ENCODE results near the gene CELF5.

The CELF5 gene

DNA sequence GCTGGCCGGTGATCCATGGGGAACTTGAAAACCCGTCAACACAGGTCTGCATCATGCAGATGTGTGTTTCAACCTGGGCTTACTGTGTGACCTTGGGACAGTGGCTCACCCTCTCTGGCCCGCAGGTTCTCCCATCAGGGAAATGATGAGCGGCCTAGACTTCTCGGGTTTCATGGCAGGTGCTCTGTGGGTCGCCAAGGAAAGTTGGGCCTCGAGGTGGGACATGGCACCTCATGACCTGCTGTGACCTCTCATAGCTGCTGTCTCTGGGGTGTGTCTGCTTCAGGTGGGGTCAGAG lies 91.2 kb downstream of the CELF5 start:
- Histone ChIP-seq H3K4me3 (ENCODE audit: low read depth, low read length, poor library complexity, severe bottlenecking) (no peak overlapping the region), H2AFZ (ENCODE audit: low read length) (no peak overlapping the region), H3K36me3 (ENCODE audit: insufficient read depth, low read length) (no peaks in the 10 kb centered on the region), H3K27ac (ENCODE audit: low read depth, low read length, poor library complexity, severe bottlenecking) (no peak overlapping the region), H3K9ac (ENCODE audit: low read length) (no peak overlapping the region), H3K79me2 (ENCODE audit: insufficient read depth, low read length) (no peaks in the 10 kb centered on the region), H3K9me3 (ENCODE audit: low read length) (no peaks in the 10 kb centered on the region), H3K27me3 (ENCODE audit: insufficient read depth, low read length) (no peaks in the 10 kb centered on the region; the same call in 1 of the 2 replicates), H3K9me2 (ENCODE audit: low read depth, low read length) (no peaks in the 10 kb centered on the region), H3F3A (ENCODE audit: insufficient read depth, low read length) (no peaks in the 10 kb centered on the region), H3K4me1 (ENCODE audit: insufficient read depth, low read length, severe bottlenecking) (no peaks in the 10 kb centered on the region), H4K20me1 (ENCODE audit: insufficient read depth, low read length) (no peaks in the 10 kb centered on the region), H3K4me2 (ENCODE audit: low read length) (no peak overlapping the region)
- TF ChIP-seq, protein P1, sequence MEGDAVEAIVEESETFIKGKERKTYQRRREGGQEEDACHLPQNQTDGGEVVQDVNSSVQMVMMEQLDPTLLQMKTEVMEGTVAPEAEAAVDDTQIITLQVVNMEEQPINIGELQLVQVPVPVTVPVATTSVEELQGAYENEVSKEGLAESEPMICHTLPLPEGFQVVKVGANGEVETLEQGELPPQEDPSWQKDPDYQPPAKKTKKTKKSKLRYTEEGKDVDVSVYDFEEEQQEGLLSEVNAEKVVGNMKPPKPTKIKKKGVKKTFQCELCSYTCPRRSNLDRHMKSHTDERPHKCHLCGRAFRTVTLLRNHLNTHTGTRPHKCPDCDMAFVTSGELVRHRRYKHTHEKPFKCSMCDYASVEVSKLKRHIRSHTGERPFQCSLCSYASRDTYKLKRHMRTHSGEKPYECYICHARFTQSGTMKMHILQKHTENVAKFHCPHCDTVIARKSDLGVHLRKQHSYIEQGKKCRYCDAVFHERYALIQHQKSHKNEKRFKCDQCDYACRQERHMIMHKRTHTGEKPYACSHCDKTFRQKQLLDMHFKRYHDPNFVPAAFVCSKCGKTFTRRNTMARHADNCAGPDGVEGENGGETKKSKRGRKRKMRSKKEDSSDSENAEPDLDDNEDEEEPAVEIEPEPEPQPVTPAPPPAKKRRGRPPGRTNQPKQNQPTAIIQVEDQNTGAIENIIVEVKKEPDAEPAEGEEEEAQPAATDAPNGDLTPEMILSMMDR (IDR thresholded peaks at IDR 0.05; ENCODE audit: low read length) = no peak
- TF ChIP-seq EZH2 (IDR thresholded peaks at IDR 0.05; ENCODE audit: borderline replicate concordance, low read length) = no peak

DNA sequence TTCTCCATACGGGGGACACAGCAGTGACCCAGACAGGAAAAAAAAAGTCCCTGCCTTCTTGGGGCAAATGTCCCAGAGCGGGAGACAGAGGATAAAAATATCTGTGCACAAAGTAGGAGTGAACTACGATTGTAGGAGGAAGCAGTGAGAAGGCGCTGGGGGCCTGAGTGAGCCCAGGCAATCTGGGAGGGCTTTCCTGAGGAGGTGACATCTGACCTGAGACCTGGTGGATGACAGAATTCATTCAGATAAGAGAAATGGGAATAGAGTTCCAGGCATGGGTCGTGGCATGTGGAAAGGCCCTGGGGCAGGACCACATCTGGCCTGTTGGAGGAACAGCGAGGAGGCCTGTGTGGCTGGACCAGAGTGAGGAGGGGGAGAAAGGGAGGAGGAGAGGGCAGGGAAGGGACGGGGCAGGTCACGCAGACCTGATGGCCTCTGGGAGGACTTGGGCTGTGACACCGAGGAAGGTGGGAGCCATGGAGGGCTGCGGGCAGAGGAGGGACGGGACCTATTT lies 91.7 kb downstream of the CELF5 start:
- Histone ChIP-seq H3F3A (ENCODE audit: insufficient read depth, low read length) (no peaks in the 10 kb centered on the region), H3K9ac (ENCODE audit: low read length) (no peak overlapping the region), H4K20me1 (ENCODE audit: insufficient read depth, low read length) (no peaks in the 10 kb centered on the region), H3K4me1 (ENCODE audit: insufficient read depth, low read length, severe bottlenecking) (no peaks in the 10 kb centered on the region), H3K4me2 (ENCODE audit: low read length) (no peak overlapping the region), H2AFZ (ENCODE audit: low read length) (no peak overlapping the region), H3K9me3 (ENCODE audit: low read length) (no peaks in the 10 kb centered on the region), H3K27ac (ENCODE audit: low read depth, low read length, poor library complexity, severe bottlenecking) (no peak overlapping the region), H3K36me3 (ENCODE audit: insufficient read depth, low read length) (no peaks in the 10 kb centered on the region), H3K27me3 (ENCODE audit: insufficient read depth, low read length) (no peaks in the 10 kb centered on the region; the same call in 1 of the 2 replicates), H3K9me2 (ENCODE audit: low read depth, low read length) (no peaks in the 10 kb centered on the region), H3K4me3 (ENCODE audit: low read depth, low read length, poor library complexity, severe bottlenecking) (no peak overlapping the region), H3K79me2 (ENCODE audit: insufficient read depth, low read length) (no peaks in the 10 kb centered on the region)
- TF ChIP-seq, protein P1 (IDR thresholded peaks at IDR 0.05; ENCODE audit: low read length) = no peak
- no peak for TF ChIP-seq EZH2 (IDR thresholded peaks at IDR 0.05; ENCODE audit: borderline replicate concordance, low read length)

DNA sequence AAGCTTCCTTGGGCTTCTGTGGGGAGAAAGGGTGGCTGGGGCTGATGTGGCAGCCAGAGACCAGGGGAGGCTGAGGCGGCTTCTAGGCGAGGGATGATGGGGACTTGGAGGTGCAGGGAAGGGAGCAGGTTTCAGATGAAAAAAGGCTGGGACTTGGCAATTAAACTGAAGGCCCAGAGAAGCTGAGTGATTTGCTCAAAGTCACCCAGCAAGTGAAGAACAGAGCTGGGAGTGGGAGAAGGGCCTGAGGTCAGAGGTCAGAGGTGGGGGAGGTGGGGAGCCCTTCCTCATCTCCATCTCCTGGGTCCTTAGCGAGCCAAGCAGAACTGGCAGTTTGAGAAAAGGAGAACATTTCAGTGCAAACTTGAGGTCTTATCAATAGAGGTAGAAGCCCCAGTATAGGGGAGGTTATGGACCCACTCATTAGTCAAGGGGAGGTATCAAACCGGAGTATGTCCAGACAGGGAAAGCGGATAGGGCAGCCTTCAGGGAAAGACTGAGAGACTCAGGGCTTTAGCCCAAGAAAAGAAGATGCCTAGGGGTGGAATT lies 92.3 kb downstream of the CELF5 start:
- no peaks in the 10 kb centered on the region for H3K4me1 ChIP-seq (ENCODE audit: insufficient read depth, low read length, severe bottlenecking)
- H3F3A ChIP-seq (ENCODE audit: insufficient read depth, low read length) = no peaks in the 10 kb centered on the region
- H3K79me2 ChIP-seq (ENCODE audit: insufficient read depth, low read length) = no peaks in the 10 kb centered on the region
- no peaks in the 10 kb centered on the region for H3K9me3 ChIP-seq (ENCODE audit: low read length)
- no peaks in the 10 kb centered on the region for H3K36me3 ChIP-seq (ENCODE audit: insufficient read depth, low read length)
- no peak for TF ChIP-seq EZH2 (IDR thresholded peaks at IDR 0.05; ENCODE audit: borderline replicate concordance, low read length)
- TF ChIP-seq, protein P1 (IDR thresholded peaks at IDR 0.05; ENCODE audit: low read length) = no peak
- H3K4me2 ChIP-seq (ENCODE audit: low read length) = no peak overlapping the region
- no peak overlapping the region for H3K4me3 ChIP-seq (ENCODE audit: low read depth, low read length, poor library complexity, severe bottlenecking)
- no peak overlapping the region for H2AFZ ChIP-seq (ENCODE audit: low read length)
- H3K9ac ChIP-seq (ENCODE audit: low read length) = no peak overlapping the region
- no peak overlapping the region for H3K27ac ChIP-seq (ENCODE audit: low read depth, low read length, poor library complexity, severe bottlenecking)
- H3K9me2 ChIP-seq (ENCODE audit: low read depth, low read length) = no peaks in the 10 kb centered on the region
- no peaks in the 10 kb centered on the region for H3K27me3 ChIP-seq (ENCODE audit: insufficient read depth, low read length)
- H4K20me1 ChIP-seq (ENCODE audit: insufficient read depth, low read length) = no peaks in the 10 kb centered on the region
